HG03159 (cell line): ENCODE measurements around the gene PCBP2.
"Not testable (repeated sequence)": the region's sequence is repeated elsewhere in the genome, so short reads cannot be mapped to it uniquely, and the experiment has no call there.

Experiments used
- ATAC-seq: cut with Tn5 transposase; IDR thresholded peaks from one replicate; pipeline ENCODE4 v1.9.1; 2021; ENCODE audit warnings: mild to moderate bottlenecking, moderate library complexity; ENCODE audit not compliant: unreplicated experiment

PCBP2 gene

DNA sequence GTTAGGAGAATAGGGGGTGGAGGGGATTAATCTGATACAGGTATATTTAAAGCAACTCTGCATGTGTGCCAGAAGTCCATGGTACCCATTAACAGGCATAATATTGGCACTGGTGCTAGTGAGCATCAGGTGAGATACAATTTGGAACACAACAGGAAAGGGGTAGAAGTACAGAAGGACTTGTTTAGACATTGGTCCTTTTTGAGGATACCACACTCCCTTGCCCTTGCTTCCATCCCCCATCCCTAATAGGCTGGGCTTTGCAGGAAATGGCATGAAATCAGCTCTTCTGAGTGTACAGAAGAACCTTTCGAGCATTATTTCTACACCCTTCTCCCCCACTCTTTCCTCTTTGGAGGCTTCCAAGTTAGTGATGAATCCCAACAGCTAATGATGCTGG lies 16.4 kb downstream of the PCBP2 start:
- no peak for ATAC-seq

DNA sequence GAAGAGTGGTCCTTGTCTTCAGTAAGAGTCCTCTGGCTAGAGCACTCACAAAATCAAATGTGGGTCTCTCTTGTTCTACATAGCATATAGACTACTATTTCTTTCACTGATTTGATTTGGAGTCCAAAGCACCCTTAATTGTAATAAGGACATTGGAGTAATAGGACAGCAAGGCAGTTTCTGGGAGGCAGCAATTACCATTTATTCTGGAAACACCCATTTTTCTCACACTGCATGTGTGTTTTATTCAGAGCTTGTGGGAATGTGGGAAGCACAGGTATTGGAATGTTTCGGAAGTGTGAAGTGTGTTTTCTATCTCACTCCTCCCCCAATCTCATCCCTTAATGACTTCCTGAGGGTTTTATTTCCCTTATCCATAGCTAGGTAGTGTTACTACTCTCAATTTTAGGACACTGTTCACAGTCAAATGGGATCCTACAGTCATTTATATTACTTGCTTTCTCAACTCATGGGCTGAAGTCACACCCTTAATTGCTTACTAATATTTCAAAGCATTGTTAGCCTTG lies 20.2 kb downstream of the PCBP2 start:
- no peak for ATAC-seq

DNA sequence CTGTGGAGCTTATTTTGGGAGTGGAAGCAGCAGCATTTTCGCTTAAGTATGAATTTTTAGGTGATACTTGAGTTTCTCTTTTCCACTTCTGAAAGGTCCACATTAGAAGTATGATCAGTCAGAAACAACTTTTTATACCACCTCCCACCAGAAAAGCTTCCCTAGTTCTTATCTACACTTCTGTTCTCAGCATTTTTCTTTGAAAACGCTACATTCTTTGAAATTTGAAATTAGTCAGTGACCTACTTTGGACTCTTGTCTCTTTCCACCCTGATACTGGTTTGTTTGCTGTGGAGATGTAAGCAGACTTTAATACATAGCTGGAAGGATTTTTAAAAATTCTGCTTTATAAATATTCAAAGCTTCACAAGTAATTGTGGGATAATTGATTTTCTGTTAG lies 22.2 kb downstream of the PCBP2 start:
- ATAC-seq, result no peak

DNA sequence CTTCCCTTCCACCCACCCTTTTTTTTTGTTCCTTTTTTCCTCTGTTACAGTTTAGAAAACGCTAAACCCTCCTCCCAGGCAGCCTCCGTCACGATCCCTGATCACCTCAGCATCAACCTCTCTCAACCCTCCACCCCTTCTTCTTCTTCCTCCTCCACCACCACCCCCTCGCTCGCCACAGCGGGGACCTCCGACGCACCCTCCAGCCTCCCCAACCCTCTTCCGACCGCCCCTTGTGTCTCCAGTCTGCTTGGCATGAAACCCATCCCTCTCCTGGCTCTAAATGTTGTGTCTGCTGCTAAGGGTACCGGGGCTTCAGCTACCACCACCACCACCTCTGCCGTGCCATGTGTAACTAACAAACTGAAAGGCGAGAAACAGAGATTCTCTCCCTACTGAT lies 22.9 kb downstream of the PCBP2 start:
- ATAC-seq, result no peak

DNA sequence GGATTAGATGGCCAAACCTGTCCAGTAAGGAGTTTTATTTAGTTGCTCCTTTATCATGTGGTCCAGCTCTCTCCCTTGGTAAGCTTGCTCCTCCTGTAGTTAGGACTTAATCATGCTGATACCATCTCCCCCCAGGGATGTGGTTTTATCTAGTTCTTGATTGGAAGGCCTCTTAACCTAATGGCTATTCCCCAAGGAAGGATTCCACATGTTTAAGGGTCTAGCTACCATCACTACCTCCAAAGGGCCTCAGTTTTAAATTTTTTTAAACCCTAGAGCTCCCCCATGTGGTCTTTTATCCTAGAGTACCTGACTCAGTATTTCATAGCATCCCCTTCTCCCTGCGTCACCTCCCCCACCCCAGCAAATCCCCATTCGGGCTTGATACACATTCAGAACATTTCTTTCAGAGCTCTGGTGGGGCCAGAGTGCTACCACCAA lies 24.9 kb downstream of the PCBP2 start:
- ATAC-seq, result no peak

DNA sequence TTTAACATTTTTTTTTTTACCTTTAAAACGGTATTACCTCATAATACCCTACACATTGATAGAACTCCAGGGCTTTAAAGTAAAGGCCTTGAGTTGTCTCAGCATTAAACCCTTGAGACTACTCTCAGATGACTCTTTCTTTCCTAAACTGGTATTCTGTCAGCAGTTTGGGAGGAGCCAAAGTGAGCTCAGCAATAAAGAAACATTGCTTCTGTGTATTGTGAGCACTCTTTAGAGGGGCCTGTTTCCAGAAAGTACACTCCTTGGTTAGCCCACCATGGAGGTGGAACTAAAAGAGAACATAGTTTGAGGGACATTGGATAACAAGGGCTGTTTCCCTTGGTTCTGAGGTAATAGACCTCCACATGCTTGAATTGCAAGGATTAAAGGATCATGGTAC lies 27.0 kb downstream of the PCBP2 start:
- no peak for ATAC-seq

DNA sequence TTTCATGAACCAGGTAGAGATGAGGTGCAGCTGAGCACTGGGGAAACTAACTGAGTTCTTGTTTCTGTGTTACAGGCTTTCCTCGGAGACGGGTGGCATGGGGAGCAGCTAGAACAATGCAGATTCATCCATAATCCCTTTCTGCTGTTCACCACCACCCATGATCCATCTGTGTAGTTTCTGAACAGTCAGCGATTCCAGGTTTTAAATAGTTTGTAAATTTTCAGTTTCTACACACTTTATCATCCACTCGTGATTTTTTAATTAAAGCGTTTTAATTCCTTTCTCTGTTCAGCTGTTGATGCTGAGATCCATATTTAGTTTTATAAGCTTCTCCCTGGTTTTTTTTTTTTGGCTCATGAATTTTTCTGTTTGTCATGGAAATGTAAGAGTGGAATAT lies 27.4 kb downstream of the PCBP2 start:
- ATAC-seq, result no peak

DNA sequence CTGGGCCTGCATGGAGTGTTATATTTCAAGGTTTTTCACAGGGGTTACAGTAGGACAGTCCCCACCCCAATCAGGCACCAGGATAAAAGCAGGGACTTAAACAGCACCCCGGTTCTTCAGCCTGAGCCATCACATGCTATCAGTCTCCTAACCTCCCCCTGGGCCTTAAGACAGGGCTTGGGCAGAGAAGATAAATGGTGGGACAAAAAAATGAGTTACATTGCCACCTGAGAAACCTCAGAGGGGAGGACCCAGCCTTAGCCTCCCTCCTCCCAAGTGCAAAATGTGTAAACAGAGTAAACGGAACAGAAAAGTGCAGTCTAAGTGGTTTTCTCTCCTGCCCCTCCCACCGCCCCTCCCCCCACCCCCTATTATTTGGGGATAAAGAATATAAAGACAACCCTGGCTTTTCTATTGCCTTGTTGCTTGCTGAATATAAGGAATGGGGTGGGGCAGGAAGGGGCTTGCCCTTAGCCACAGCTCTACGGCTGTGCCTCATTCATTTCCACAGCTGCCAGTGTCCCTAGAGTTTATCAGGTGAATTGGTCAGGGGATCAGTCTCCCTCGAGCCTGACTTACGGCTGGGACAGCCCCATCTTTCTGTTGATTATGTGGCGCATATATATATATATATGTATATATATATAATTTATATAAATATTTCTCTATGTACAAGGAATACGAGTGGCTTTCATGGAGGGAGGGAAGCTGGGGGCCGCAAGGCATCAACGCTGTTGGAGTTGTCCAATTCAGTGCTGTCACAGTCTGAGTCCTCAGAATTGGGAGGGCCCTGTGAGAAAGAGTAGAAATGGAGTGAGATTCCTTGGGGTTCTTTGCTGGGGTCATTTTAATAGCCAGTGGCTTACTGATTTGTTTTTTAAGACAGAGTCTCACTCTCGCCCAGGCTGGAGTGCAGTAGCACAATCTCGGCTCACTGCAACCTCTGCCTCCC lies 28.9 kb downstream of the PCBP2 start:
- no peak for ATAC-seq

DNA sequence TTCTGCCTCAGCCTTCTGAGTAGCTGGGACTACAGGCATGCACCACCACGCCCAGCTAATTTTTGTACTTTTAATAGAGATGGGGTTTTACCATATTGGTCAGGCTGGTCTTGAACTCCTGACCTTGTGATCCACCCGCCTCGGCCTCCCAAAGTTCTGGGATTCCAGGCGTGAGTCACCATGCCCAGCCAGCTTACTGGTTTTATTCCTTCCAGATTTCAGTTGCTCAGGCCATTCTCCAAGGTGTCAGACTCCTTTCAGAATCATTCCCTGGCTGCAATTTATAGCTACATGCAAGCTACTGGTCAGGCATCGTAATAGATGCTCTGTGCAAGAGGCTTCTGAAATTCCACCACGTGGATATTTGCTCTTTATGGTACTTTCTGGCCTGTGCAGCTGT lies 29.6 kb downstream of the PCBP2 start:
- ATAC-seq, result not testable (repeated sequence)

DNA sequence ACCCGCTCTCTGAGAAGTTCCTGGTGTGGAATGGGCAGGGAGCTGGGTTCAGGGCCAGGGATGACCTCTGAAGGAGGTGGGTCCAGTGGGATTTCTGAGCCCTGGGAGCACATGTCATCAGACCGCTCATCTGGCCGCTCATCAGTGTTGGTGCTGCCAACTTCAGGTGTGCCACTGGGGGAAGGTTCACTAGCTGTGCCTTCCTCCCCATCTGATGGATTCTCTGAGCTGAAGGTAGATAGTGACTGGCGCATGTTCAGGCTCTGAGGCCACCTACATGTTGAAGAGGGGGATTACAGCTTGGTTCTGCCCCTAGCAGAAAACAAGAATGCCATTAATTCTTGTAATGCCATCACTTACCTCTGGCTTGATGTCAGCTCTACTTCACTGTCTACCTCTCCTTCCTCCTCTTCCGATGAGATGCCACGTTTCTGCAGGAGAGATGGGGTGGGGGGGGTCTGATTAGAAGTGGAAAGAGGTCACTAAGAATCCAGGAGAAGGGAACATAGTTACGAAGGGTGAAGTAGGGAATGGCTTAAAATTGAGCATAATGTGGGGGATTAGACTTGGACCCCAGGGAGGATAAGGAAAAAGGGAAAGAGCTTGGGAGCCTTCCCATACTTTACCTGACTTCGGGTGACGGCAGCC lies 30.2 kb downstream of the PCBP2 start:
- no peak for ATAC-seq

DNA sequence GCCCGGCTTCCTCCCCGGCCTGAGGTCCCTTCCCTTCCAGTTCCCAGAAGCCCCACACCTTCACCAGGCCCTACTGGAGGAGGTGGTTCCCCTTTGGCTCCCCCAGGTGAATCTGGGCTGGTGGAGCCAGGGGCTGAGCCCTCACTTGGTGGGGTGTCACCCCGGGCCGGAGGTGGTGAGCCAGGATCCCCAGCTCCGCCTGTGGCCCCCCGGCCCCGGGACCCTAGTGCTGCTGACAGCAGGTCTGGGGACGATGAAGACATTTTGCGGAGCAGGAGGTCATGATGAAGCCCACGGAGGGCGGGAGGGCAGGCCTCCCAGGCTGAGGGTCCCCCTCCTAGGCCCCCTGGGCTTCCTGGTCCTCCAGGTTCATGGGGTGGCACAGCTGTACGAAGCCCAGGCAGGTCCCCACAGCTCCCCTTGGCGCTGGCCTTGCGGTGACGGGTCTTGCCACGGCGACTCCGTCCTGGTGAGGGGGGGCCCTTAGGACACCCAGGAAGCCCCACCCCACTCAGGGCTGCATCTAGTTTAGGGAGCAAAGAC lies 30.8 kb downstream of the PCBP2 start:
- no peak for ATAC-seq

DNA sequence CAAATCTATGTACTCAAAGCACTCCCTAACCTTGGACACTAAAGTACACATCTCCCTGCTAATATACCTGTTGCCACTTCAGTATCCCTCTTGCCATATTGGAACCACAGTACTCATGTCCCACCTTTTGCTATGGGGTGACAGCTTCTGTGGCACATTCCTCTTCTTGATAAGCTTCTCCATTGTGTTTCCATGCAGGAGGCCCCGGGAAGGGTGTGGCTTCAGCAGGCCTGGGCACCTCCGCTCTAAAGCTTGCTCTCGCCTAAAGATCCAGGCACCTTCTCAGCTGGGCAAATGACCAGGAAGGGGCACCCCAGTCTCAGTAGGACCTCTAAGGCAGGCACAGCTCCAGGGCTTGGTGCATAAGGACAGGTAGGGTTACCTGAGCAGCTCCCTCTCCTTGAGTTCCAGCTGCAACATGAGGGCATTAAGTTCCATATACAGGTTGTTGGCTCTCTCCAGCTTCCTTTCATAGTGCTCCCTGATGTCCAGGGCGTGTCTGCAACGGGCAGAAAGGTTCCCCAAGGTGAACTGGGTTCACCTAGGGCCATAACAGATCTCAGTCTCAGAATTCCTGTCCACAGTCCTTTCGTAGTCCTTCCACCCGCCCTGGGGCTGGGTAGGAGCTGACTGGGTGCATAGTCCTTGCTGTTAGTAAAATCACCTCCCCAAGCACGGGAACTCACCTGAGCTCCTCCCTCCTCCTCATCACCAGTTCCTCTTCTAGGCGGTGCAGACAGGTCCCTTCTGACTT lies 31.5 kb downstream of the PCBP2 start:
- no peak for ATAC-seq

DNA sequence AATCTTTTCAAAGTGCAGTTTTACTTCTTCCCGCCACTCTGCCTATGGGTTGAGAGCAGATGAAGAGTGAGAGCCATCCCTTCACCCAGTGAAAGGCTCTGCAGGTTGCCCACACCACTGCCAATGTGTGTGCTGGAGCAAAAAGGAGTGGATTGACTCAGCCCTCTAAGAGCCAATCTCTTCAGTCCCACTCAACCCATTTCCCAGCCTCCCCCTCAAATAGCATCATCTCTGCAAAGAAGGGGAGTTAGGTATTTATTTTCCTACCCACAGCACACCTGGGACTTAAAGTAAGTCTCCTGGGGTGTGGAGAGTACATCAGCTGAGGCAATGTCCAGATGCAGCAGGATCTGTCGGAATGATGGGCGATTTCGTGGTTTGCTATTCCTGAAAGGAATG lies 32.1 kb downstream of the PCBP2 start:
- no peak for ATAC-seq

DNA sequence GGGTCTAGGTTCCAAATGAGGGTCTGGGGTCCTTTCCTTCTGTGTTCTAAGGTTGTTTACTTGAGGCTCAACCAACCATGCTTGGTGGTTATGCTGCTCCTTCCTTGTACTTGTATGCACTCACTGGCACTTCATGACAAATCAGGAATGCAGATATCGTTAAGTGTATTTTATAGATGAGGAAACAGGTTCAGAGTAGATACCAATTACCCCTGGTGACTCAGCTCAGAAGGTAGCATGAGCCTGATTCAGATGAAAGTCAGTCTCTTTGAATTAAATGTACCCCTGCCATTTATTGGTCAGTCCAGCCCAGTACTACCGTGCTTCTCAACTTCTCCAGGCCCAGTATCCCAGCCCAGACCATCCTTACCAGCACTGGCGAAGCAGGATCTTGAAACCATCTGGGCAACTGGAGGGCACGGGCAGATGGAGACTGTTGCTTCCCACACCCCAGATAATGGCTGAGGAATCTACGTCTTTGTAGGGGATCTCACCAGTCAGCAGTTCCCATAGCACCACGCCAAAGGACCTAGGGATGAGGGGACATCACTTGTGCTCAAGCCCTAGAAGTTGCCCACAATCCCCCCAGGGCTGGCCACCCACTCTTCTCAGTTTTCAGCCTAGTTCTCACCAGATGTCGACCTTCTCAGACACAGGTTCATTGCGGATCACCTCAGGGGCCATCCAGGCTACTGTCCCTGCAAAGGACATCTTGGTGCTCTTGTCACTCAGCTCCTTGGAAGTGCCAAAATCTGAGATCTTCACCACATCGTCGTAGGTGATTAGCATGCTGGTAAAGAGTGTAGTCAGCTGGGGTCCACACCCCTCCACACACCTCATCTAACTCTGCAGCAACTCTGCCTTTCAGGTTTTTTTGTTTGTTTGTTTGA lies 33.0 kb downstream of the PCBP2 start:
- no peak for ATAC-seq

DNA sequence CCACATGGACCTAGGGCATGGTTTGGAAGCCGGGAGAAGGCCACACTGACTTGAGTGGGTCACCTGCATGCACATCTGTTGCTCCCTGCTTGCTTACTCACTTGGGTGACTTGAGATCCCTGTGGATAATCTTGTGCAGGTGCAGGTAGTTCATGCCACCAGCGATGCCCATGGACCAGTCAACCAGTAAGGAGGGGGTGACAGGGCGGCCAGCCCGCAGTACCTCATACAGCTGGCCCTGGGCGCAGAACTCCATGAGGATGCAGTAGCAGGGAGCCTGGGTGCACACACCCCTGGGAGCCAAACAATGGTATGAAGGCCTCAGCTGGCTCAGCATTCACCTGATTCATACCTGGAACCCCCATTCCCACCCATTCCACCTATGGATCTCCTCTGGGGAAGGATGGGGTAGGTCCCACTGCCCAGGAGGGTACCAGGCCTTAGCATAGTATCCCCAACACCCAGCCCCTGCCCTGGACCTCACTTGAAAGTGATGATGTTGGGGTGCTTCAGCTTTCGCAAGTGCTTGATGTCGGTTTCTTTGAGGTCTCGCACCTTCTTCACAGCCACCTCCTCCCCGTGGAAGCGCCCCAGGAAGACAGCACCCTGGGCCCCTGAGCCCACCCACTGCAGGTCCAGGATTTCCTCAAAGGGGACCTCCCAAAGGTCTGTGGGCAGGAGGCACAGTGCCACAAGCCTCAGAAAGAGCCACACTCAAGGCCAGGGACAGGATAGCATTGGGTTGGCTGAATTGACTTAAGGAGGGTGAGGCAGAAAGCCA lies 34.2 kb downstream of the PCBP2 start:
- no peak for ATAC-seq

DNA sequence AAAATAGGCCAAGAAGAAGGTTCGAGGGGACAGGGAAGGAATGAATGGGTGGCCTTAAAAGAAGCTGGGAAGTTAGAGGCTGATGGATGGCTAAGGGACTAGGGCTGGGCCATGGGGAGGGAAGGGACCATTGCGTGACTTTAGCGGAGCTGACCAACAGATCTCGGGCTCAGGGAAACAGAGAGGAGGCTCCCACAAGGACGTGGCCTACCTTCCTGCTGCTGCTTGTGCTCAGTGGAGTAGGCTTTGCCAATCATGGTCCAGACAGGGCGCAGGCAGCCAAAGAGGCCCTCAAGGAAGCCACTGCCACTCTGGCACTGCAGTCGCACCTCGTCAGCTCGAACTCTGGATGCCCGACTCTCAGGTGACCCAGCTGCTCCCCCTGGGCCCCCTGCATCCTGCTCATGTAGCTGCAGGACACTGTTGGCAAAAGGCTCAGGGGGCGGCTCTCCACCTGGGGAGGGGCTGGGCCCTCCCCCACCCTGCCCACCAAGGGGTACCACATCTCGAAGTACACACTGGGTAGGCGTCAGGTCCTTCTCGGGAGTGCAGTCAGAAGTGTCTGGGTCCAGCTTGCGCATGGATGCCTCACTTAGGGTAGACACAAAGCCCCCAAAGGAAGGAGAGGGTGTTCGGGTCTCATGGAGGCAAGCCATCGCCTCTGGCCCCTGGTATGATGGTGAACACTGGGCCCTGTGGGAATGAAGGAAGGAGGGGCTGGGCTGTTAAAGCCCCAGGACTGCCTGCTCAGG lies 35.0 kb downstream of the PCBP2 start:
- ATAC-seq, result no peak

DNA sequence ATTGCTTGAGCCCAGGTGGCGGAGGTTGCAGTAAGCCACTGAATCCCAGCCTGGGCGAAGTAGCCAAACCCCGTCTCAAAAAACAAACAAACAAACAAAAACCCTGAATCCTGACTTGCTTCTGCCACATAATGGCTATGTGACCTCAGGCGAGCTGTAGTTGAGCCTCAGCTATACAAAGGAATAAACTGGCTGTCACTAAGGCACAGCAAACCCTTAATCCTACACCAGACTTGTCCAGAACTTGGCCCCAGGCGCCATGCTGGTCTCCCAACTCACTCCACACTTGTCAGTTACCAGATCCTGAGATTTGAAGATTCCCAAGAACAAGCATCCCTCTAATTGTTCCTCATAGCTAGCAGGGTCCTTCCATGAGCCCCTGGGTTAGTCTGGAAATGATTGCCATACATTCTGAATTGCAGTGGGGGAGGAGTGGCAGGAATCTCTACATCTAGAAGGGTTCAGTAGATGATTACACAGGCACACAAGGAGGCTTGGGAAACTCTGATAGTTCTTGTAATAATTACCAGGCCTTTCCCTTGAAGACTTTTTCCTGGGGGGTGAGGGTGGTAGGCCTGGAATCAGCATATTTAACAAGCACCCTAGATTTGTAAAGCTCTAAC lies 37.5 kb downstream of the PCBP2 start:
- no peak for ATAC-seq

DNA sequence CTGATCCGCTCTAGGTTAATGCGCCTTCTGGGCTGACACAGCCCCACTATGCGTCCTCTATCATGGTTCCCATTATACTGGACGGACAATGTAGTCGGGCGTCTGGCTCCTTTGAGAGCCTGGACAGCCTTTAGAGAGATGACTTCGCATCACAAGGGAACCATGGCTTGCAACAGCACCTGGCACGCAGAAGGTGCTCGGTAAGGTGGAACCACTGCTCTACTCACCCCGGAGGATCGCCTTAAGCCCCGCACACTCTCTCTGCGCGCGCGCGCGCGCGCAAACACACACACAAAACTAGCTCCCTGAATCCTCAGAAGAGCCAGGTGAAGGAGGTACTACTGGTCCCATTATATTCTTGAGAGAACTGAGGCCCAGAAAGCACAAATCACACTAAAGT lies 40.3 kb downstream of the PCBP2 start:
- ATAC-seq, result no peak
